GM23248 (cell line): ENCODE results near the gene MOSPD3. TPM values are rescaled to one million over a fixed set of nuclear protein-coding genes. Genes with fewer than 3 reads are reported as not detected.
A peak's percentile ranks its signal among the peaks of the same experiment; 100 is the strongest.
"Not testable (repeated sequence)": the region's sequence is repeated elsewhere in the genome, so short reads cannot be mapped to it uniquely, and the experiment has no call there.

Experiments
- DNase-seq: peaks from one replicate; pipeline ENCODE4 v3.0.0-alpha.2; 2015
- H2AFZ ChIP-seq: fragments of 200-600 bp; sonication (generic); 2 replicates; pipeline ENCODE4 v1.6.1; 2016; ENCODE audit warnings: antibody characterized with exemption
- H3F3A ChIP-seq: fragments of 200-600 bp; sonication (generic); 2 replicates; pipeline ENCODE4 v1.6.1; 2016; ENCODE audit warnings: mild to moderate bottlenecking, antibody characterized with exemption, mixed run types; ENCODE audit not compliant: insufficient read depth
- H3K27ac ChIP-seq: fragments of 200-600 bp; sonication (generic); 2 replicates; pipeline ENCODE4 v1.5.1; 2016; ENCODE audit warnings: mild to moderate bottlenecking
- H3K27me3 ChIP-seq: fragments of 200-600 bp; sonication (generic); replicated peaks from 2 replicates; pipeline ENCODE4 v1.6.1; 2016; ENCODE audit warnings: mild to moderate bottlenecking; ENCODE audit not compliant: insufficient read depth
- H3K36me3 ChIP-seq: fragments of 200-600 bp; sonication (generic); 2 replicates; pipeline ENCODE4 v1.6.1; 2016; ENCODE audit warnings: low read depth, mild to moderate bottlenecking
- H3K4me1 ChIP-seq: fragments of 200-600 bp; sonication (generic); 2 replicates; pipeline ENCODE4 v1.6.1; 2016; ENCODE audit warnings: mild to moderate bottlenecking; ENCODE audit not compliant: insufficient read depth
- H3K4me2 ChIP-seq: fragments of 200-600 bp; sonication (generic); one replicate; pipeline ENCODE4 v1.6.1; 2016; ENCODE audit warnings: mild to moderate bottlenecking; ENCODE audit not compliant: unreplicated experiment
- H3K4me3 ChIP-seq: fragments of 200-600 bp; sonication (generic); 2 replicates; pipeline ENCODE4 v1.5.1; 2016; ENCODE audit warnings: mild to moderate bottlenecking
- H3K79me2 ChIP-seq: fragments of 200-600 bp; sonication (generic); 2 replicates; pipeline ENCODE4 v1.6.1; 2016; ENCODE audit warnings: mild to moderate bottlenecking; ENCODE audit not compliant: insufficient read depth
- H3K9ac ChIP-seq: fragments of 200-600 bp; sonication (generic); 2 replicates; pipeline ENCODE4 v1.6.1; 2016; ENCODE audit warnings: mild to moderate bottlenecking
- H3K9me2 ChIP-seq: fragments of 200-600 bp; sonication (generic); 2 replicates; pipeline ENCODE4 v1.6.1; 2016; ENCODE audit warnings: mixed run types, mild to moderate bottlenecking, moderate library complexity; ENCODE audit not compliant: insufficient read depth
- H3K9me3 ChIP-seq: fragments of 200-600 bp; sonication (generic); one replicate; pipeline ENCODE4 v1.6.1; 2017; ENCODE audit warnings: low read depth
- H4K20me1 ChIP-seq: fragments of 200-600 bp; sonication (generic); 2 replicates; pipeline ENCODE4 v1.6.0; 2016; ENCODE audit not compliant: insufficient read depth
- EZH2 ChIP-seq: fragments of 200-600 bp; sonication (generic); IDR thresholded peaks from 2 replicates; pipeline ENCODE4 v1.6.1; 2018; ENCODE audit warnings: antibody characterized with exemption, mild to moderate bottlenecking; ENCODE audit not compliant: insufficient read depth, poor library complexity, severe bottlenecking
- EZH2phosphoT487 ChIP-seq: fragments of 200-600 bp; sonication (generic); IDR thresholded peaks from 2 replicates; pipeline ENCODE4 v1.6.1; 2018; ENCODE audit warnings: antibody characterized with exemption, moderate library complexity, mild to moderate bottlenecking, low read depth; ENCODE audit not compliant: insufficient read depth
- WGBS, 2 experiments: methylation state at CpG; one replicate each; pipeline ENCODE4 v1.1.6; 2015 to 2017; ENCODE audit warnings: low lambda C conversion rate in 2 of 2, low coverage in 1 of 2; ENCODE audit errors: missing lambda C conversion rate in 2 of 2; 5-methylcytosine and 5-hydroxymethylcytosine counted together
- in situ Hi-C: fragments of 300-500 bp; cut with MboI; formaldehyde crosslinking; loops from 2 replicates; pipeline ENCODE4 v1.15.0; 2020
- polyA plus RNA-seq: library from polyadenylated mRNA; unstranded; fragments of >200 nt; fragmentation: Nextera tagmentation; extraction: Ambion mirVana; gene quantifications from 2 replicates; pipeline ENCODE4 v1.2.1, GENCODE V29; 2016
- small RNA-seq: library from RNA; depleted of rRNA; stranded (forward); fragments of <200 nt; gene quantifications from one replicate; pipeline ENCODE3, GENCODE V24; 2014; ENCODE audit warnings: low read depth, low replicate concordance
- total RNA-seq: library from RNA; depleted of rRNA; stranded (reverse); fragments of >200 nt; shearing (Covaris generic); gene quantifications from 2 replicates; pipeline ENCODE4 v1.2.3, GENCODE V29; 2014; rRNA removed

The MOSPD3 gene
- total and polyA plus RNA-seq, 2 experiments from 2014 or later: 17.5 to 26.5 TPM

DNA sequence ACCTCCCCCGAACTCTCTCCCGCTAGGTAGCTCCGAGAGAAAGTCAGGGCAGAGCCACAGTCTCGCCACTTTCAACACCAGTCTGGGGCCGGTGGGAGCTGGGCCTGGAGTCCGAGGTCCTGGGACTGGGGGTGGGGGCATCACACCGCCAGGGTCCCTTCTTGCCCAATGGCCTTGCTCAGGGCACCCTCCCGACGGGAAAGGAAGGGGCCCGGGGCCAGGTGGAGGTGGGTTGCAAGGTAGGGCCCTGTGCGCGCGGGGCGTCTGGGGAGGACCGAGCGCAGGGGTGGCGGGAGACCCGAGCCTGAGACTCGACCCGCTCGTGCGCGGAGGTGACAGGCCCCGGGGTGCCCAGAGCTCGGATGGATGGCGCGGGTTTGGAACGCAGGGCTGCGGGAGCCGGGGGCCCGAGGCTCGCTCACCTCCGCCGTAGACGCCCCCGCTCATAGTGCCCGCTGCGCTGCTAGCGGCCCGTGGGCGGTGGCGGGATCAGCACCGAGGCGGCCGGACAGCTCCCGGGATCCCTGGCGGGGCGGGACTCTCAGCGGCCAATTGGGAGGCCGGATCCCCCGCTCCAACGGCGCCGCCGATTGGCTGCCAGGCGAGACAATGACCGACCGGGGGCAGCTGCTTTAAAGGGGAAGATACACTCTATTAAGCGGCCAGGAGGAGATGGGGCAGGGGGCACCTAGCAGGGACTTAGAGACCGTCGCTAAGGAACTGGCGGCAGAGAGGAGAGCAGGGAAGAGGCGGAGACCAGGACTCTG is 43.8 kb downstream of the MOSPD3 start, which contains the start of gene ACTL6B:
Gene ACTL6B (minus strand): TSS at position 541 of the 767 bp plus-strand sequence. CDS start 94 bp downstream, at position 447.
- 13 to 15% methylated on average over 32 to 42 of the region's 63 CpGs for WGBS, 2 experiments
- TF ChIP-seq EZH2 (no peak), EZH2phosphoT487 (no peak)
- peak; percentile 63 for DNase-seq

DNA sequence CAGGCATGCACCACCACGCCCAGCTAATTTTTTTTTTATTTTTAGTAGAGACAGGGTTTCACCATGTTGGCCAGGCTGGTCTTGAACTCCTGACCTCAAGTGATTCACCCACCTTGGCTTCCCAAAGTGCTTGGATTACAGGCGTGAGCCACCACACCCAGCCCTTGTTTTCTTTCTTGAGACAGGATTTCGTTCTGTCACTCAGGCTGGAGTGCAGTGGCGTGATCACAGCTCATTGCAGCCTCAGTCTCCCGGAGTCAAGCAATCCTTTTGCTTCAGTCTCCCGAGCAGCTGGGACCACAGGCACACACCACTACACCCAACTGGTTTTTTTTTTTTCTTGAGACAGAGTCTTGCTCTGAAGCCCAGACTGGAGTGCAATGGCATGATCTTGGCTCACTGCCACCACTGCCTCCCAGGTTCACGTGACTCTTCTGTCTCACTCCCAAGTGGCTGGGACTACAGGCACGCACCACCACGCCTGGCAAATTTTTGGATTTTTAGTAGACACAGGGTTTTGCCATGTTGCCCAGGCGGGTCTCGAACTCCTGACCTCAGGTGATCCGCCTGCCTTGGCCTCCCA is 49.9 kb downstream of the MOSPD3 start:
- H3K9ac ChIP-seq, H4K20me1 ChIP-seq, H3K36me3 ChIP-seq, H3K9me3 ChIP-seq, H3K27me3 ChIP-seq, H2AFZ ChIP-seq, H3F3A ChIP-seq, H3K9me2 ChIP-seq, in situ Hi-C loops, DNase-seq, H3K4me3 ChIP-seq, H3K4me2 ChIP-seq, H3K27ac ChIP-seq, H3K79me2 ChIP-seq, H3K4me1 ChIP-seq: not testable (repeated sequence)
- 67% methylated on average over 12 of the region's 12 CpGs for WGBS, 2 experiments

More for the DNA sequence above, 43.8 kb downstream of the MOSPD3 start, which contains the start of gene ACTL6B:
- in situ Hi-C loops: no loop called here
- Histone ChIP-seq H3K9me2 (no peaks in the 10 kb centered on the region), H3K9ac (no peak within 1 kb of the TSS), H3K4me2 (no peak within 1 kb of the TSS), H3K27ac (no peak within 1 kb of the TSS), H3K27me3 (peaks cover 16% of the 10 kb centered on the region), H3K4me3 (no peak within 1 kb of the TSS), H3K36me3 (no peaks in the 10 kb centered on the region), H3K4me1 (no peaks in the 10 kb centered on the region), H3F3A (no peaks in the 10 kb centered on the region), H2AFZ (no peak within 1 kb of the TSS), H3K9me3 (no peaks in the 10 kb centered on the region), H3K79me2 (no peaks in the 10 kb centered on the region), H4K20me1 (no peaks in the 10 kb centered on the region)

Small RNAs within 50 kb of the gene (small RNA-seq; reads per million reads assigned to genes)
- not detected for gene SAP25

Other genes with a start within 250 kb of the MOSPD3 start
- not detected in 2 replicates for gene PILRA, start 239.1 kb upstream of the MOSPD3 start, total RNA-seq
- gene PILRA, start 239.1 kb upstream of the MOSPD3 start, polyA plus RNA-seq: 1.7 TPM in 2 replicates
- 0.89 and 1.9 TPM in 2 replicates for gene ZCWPW1, start 183.8 kb upstream of the MOSPD3 start, total RNA-seq
- 3.6 and 4.2 TPM in 2 replicates for gene ZCWPW1, start 183.8 kb upstream of the MOSPD3 start, polyA plus RNA-seq
- 24.2 and 27.2 TPM in 2 replicates for gene MEPCE, start 182.7 kb upstream of the MOSPD3 start, total RNA-seq
- gene MEPCE, start 182.7 kb upstream of the MOSPD3 start, polyA plus RNA-seq: 7.7 and 8.0 TPM in 2 replicates
- 11.9 and 15.8 TPM in 2 replicates for gene PPP1R35, start 176.0 kb upstream of the MOSPD3 start, total RNA-seq
- gene PPP1R35, start 176.0 kb upstream of the MOSPD3 start, polyA plus RNA-seq: 15.7 and 20.0 TPM in 2 replicates
- gene SPACDR, start 148.3 kb upstream of the MOSPD3 start, total RNA-seq: not detected in 2 replicates
- 0.50 TPM in 1 of 2 replicates, not detected in the other for gene SPACDR, start 148.3 kb upstream of the MOSPD3 start, polyA plus RNA-seq
- 18.6 and 30.7 TPM in 2 replicates for gene TSC22D4, start 133.3 kb upstream of the MOSPD3 start, total RNA-seq
- gene TSC22D4, start 133.3 kb upstream of the MOSPD3 start, polyA plus RNA-seq: 19.1 and 20.7 TPM in 2 replicates
- gene NYAP1, start 128.6 kb upstream of the MOSPD3 start, total RNA-seq: not detected in 2 replicates
- not detected in 2 replicates for gene NYAP1, start 128.6 kb upstream of the MOSPD3 start, polyA plus RNA-seq
- 4.8 and 4.9 TPM in 2 replicates for gene AGFG2, start 73.3 kb upstream of the MOSPD3 start, total RNA-seq
- 6.5 and 7.3 TPM in 2 replicates for gene AGFG2, start 73.3 kb upstream of the MOSPD3 start, polyA plus RNA-seq
- not detected in 2 replicates for gene SAP25, start 38.6 kb upstream of the MOSPD3 start, total RNA-seq
- gene SAP25, start 38.6 kb upstream of the MOSPD3 start, polyA plus RNA-seq: 0.42 TPM in 1 of 2 replicates, not detected in the other
- gene LRCH4, start 26.4 kb upstream of the MOSPD3 start, total RNA-seq: 13.6 and 29.2 TPM in 2 replicates
- 11.0 and 12.9 TPM in 2 replicates for gene LRCH4, start 26.4 kb upstream of the MOSPD3 start, polyA plus RNA-seq
- 0.43 and 0.89 TPM in 2 replicates for gene FBXO24, start 26.2 kb upstream of the MOSPD3 start, total RNA-seq
- 0.11 and 0.38 TPM in 2 replicates for gene FBXO24, start 26.2 kb upstream of the MOSPD3 start, polyA plus RNA-seq
- gene PCOLCE, start 10.2 kb upstream of the MOSPD3 start, total RNA-seq: 211 and 267 TPM in 2 replicates
- 536 and 544 TPM in 2 replicates for gene PCOLCE, start 10.2 kb upstream of the MOSPD3 start, polyA plus RNA-seq
- gene TFR2, start 29.0 kb downstream of the MOSPD3 start, total RNA-seq: 0.11 and 0.51 TPM in 2 replicates
- gene TFR2, start 29.0 kb downstream of the MOSPD3 start, polyA plus RNA-seq: 0.28 and 0.79 TPM in 2 replicates
- gene ACTL6B, start 43.9 kb downstream of the MOSPD3 start, total RNA-seq: not detected in 2 replicates
- gene ACTL6B, start 43.9 kb downstream of the MOSPD3 start, polyA plus RNA-seq: not detected in 2 replicates
- gene GNB2, start 61.2 kb downstream of the MOSPD3 start, total RNA-seq: 65.6 and 89.8 TPM in 2 replicates
- gene GNB2, start 61.2 kb downstream of the MOSPD3 start, polyA plus RNA-seq: 130 and 132 TPM in 2 replicates
- 15.6 and 19.5 TPM in 2 replicates for gene GIGYF1, start 81.7 kb downstream of the MOSPD3 start, total RNA-seq
- gene GIGYF1, start 81.7 kb downstream of the MOSPD3 start, polyA plus RNA-seq: 6.4 and 7.4 TPM in 2 replicates
- 31.3 and 35.2 TPM in 2 replicates for gene POP7, start 93.6 kb downstream of the MOSPD3 start, total RNA-seq
- 63.4 and 67.9 TPM in 2 replicates for gene POP7, start 93.6 kb downstream of the MOSPD3 start, polyA plus RNA-seq
- gene EPO, start 107.9 kb downstream of the MOSPD3 start, total RNA-seq: not detected in 2 replicates
- not detected in 2 replicates for gene EPO, start 107.9 kb downstream of the MOSPD3 start, polyA plus RNA-seq
- gene ZAN, start 121.1 kb downstream of the MOSPD3 start, total RNA-seq: not detected in 2 replicates
- gene ZAN, start 121.1 kb downstream of the MOSPD3 start, polyA plus RNA-seq: not detected in 2 replicates
- gene EPHB4, start 215.0 kb downstream of the MOSPD3 start, total RNA-seq: 26.9 and 32.9 TPM in 2 replicates
- gene EPHB4, start 215.0 kb downstream of the MOSPD3 start, polyA plus RNA-seq: 6.7 and 8.2 TPM in 2 replicates
- 16.8 and 21.2 TPM in 2 replicates for gene SLC12A9, start 240.2 kb downstream of the MOSPD3 start, total RNA-seq
- gene SLC12A9, start 240.2 kb downstream of the MOSPD3 start, polyA plus RNA-seq: 6.1 and 7.9 TPM in 2 replicates